NCI-H2029 treated with DMSO at 0.1 percent for 48 hours (cell line): ENCODE data around the gene SKAP1.
A peak's percentile ranks its signal among the peaks of the same experiment; 100 is the strongest.
"Not testable (repeated sequence)": the region's sequence is repeated elsewhere in the genome, so short reads cannot be mapped to it uniquely, and the experiment has no call there.

Experiments
- DNase-seq: peaks from one replicate; lab custom pipeline; 2025; lab: John Stamatoyannopoulos, UW

The SKAP1 gene

DNA sequence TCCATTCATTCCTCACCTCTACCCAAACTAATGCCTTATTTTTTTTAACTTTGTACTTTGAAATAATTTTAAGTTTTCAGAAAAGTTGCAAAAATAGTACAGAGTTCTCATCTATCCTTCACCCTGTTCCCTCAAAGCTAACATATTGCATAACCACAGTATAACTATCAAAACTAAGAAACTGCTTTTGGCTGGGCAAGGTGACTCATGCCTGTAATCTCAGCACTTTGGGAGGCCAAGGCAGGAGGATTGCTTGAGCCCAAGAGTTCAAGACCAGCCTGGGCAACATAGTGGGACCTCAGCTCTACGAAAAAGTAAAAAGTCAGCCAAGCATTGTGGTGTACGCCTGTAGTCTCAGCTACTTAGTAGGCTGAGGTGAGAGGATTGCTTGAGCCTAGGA is 147.7 kb downstream of the SKAP1 start:
- DNase-seq, result no peak

DNA sequence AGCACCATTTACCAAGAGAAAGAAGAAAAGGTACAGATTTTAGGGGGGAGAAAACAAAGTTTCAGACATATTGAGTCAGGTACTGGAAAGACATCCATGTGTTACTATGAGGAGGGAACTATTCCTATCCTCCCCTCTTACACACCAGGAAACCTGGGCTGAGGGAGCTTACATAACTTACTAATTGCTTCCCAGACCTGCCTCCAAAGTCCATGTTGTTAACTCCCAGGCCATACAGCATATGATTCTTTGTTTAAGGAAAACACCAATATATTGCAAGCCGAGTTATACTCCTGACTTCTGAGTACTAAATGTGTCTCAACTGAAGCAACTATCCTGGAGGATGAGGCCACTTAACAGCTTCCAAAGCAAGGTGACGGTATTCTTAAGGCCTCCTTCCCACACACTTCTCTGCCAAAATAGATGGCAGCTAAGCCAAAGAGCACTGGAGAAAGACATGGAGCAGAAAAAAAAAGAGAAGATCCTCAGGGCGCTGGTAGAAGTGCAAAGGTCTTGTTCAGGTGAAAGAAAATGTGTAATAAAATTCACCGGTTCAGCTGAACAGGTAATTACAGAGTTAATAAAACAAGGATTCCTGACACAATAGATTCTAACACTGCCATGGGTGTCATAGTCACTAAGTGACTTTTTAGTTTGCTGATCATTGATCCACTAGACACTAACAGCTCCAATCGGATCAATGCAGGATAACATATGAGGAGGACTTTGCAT is 151.1 kb downstream of the SKAP1 start:
- DNase-seq, result no peak

DNA sequence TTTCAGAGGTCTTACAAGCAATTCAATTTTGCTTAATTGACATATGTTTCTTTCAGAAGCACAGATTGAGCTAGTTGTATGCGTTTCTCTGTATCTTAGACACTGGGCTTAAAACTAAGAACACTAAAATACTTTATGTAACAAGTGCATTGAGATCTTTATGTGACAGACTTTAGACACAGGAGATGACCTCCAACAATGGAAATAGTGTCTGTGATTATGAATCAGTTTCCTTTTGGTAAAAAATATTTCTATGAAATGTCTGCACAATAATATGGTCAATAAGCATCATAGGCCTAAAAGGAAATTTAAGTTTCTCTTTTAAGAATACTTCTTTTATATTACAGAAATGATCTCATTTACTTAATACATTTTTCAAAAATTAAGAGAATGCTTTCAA is 153.2 kb downstream of the SKAP1 start:
- DNase-seq, result no peak

DNA sequence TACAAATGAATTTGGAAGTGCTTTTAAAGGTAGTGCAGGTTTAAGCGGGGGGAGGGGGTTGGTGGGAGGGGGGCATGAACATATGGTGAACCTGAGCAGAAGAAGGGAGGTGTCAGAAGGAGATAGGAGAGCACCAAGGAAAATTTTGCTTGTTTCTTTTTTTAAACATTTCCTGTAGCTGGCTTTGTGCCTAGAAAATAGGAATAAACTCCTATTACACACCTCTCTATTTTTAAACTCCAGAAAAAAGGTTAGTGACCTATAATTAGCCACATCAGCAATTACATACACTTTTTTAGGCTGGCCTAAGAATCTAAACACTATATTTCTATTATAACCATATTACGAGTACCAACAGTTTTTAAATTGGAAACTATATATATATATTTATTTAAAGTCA is 159.1 kb downstream of the SKAP1 start:
- DNase-seq, result no peak

DNA sequence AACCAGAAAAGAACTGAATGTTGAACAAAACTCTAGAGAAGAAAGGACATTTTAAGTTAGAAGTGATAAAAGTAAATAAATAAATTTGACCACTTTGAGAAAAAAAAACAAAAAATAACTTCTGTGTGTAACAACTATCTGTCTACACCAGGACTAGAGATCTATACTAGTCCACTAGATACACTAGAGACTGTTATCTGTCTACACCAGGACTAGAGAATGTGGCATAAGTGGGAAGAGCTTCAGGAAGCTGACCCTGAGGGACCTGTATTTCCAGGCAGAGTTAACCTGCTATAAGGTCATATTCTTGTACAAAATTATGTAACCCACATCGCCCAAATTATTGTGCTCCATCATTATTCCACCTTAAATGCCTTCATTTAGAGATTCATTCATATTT is 160.8 kb downstream of the SKAP1 start:
- no peak for DNase-seq

DNA sequence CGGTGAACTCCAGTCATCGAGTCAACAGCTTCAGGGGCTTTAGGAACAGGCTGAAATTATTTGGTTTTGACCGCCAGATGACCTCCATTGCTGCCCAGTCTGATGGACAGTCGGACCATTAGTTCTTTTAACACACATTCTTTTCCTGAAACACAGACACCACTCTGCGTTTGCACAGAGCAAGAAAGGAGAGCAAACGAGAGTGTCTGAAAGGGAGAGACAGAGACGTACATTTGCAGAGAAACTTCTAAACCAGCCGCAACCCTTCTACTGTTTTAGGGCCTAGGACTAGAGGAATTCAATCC is 166.3 kb downstream of the SKAP1 start:
- DNase-seq, result no peak

DNA sequence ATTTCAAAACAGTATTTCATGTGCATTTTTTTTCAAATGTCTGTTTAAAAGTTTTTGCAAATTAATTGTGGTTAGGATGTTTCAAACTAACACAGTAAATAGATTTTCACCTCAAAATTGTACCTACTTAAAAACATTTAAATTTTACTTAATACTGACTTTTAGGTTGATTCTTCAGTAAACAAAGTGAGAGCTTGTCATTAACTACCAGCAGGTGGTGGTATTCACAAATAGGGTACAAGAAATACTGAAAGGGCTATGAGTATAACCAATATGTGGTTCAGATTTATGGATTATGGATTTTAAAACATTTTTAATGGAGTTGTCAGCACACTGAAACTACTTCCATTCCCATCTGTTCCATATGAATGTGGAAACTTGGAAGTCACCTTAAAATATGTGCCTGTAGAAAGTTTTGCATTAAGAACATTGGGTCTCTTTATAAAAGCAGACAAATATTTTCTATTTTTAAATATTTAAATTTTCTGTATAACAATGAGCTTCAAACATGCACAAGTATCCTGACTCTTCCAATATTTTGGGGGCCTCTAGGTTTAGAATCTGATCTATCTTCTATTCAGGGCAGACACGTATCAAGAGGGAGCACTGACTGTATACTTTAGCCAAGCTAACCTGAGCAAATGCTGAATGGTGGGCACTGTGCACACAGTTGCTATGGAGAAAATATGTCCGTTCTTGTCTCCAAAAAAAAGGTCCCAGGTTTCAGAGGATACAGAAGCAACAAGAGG is 166.9 kb downstream of the SKAP1 start:
- DNase-seq, result no peak

DNA sequence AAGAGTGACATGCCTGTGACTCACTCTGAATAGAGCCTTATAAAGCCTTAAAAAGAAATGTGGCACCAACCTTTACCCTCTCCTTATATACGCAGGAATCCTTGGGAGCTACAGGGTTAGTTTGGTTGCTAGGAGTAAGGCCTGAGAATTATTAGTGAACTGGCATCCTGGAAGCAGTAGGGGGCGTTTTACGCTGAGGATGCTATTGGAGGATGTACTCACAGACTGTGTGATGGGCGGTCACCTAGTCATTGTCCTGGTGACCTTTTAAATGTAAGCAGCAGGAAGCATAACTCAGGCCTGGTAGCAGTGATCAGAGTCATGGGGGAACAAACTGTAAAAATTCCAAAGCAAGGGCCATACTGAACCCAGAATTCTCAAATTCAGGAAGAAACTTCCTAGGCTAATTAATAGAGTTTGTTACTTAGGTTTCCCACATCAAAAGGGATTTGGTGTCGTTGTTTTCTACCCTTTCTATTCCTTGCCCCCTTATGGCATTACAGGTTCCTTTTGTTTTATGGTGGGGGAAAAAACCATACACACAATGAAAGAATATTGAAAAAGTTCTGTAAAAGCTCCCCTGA is 168.6 kb downstream of the SKAP1 start:
- no peak for DNase-seq

DNA sequence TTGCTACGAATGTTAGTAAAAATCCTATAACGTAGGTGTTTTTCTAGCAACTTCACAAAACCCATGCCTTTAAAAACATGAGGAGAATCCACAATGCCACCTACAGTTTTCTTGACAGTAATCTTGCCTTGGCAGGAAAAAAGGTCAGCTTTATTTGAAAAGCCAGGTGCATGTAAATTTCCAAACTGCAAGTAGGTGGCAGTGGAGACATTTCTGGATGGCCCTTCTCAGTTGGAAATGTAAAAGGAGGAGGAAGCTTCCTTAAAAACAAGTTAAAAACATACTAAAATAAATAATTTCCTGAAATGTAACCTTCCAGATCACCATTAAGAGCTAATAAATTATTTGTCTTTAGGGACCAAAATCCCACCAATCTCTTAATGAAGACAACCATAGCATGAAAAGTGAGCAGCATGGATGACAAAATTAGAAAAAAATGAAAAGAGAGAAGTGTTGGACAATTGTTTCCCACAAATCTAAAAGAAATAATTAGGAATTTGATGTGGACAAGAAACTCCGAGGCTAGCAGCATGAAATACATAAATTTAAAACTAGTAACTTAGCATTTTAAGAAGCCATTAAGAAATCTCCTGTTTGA is 170.2 kb downstream of the SKAP1 start:
- DNase-seq, result peak; percentile 43

DNA sequence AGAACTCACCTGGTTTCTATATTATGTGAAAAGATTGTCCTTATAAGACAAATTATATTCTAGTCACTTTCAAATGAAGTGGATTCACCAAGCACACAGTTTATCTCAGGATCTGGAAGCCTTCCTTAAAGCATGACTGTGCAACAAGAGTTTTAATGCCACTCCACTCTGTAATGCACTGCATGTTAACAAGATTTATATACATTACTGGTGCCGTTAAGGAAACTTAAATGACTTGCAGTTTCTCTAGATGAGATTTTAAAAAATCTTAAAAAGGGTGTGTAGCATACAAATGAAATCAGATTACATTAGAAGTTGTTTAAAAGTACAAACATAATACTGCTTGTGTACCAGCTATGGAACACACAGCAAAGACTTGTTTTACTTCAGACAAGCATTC is 171.7 kb downstream of the SKAP1 start:
- no peak for DNase-seq

DNA sequence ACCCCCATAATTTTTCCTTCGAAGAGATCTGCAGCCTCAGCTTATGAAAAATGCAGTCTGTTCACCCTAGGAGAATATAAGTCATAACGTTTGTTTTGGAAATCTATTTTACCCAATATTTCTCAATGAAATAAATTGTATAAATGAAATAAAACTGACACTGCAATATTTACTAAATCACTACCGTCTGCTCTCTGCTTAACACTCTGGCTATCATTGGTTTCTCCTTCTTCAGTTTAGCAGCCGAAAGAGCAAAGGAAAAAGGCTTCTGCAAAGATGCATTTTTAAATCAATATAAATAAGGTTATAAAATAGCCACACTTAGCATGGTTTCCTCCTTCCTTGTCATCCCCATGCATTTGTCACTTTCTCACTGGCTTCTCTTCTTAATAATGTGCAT is 174.3 kb downstream of the SKAP1 start:
- no peak for DNase-seq

DNA sequence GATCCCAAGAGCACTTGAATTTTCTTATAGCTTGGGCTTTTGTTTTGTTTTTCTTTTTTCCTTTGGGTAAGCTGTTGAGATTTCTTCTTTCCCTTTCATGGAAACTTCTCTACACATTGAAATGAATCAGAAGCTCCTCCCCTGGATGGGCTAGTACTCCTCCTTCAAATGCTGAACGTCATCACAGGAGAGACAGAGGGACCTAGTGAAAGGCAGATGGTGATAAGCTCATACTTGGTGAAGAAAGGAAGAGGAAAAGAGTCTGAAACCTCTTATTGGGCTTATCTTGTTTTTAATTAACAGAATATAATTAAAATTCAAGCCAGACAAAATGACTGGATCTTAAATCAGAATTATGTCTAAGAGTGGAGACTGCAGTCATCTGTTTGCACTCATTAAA is 175.1 kb downstream of the SKAP1 start:
- DNase-seq, result no peak

DNA sequence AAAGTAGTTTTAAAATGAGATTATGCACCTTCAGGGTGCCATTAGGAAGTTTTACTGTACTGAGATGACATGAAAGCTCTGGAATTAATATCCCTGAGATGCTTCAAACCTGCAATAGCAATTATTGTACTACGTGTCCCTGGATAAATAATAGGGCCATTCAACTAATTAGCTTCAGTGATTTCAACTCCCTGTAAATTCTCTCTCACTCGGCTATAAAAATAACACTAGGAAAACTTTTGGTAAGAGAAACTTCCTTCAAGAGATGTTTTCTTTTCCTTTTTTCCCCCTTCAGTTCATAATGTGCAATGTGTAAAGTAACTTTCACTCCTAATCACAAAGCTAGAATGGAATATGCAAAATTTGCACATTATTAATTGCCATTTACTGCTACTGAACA is 176.0 kb downstream of the SKAP1 start:
- no peak for DNase-seq

DNA sequence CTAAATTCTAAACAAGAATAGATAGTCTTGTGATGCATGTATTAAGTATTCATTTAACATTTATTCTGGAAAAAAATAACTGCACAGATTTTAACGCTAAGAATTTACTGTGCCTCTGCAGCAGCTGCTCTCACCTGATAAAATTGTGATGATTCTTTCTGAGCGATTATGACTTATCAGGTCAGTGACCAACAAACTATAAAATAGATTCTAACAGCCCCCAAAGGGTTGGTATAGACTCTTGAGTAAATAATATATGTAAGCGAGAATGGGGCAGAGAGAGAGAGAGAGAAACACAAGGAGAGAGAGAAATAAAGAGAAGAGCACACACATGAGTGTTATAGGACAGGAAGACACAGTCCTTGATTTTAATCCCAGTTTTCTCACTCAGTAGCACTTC is 178.1 kb downstream of the SKAP1 start:
- DNase-seq, result no peak

DNA sequence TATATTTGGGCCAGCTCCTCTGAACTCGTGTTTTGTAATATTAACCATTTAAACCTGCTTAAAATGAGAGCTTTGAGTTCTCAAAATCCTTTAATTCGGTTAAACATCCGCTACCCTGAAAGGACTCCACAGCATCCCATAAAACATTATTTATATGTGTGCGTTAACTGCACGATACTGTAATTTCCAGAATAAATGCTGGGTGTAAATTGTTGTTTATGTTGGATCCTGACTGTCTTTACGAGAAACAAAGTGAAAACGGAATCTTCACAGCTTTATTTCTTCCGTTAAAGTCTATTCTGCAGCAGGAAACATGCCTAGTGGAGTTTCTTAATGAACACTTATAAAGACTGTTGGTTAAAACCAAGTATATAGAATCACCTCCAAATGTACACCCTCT is 179.1 kb downstream of the SKAP1 start:
- DNase-seq, result no peak

DNA sequence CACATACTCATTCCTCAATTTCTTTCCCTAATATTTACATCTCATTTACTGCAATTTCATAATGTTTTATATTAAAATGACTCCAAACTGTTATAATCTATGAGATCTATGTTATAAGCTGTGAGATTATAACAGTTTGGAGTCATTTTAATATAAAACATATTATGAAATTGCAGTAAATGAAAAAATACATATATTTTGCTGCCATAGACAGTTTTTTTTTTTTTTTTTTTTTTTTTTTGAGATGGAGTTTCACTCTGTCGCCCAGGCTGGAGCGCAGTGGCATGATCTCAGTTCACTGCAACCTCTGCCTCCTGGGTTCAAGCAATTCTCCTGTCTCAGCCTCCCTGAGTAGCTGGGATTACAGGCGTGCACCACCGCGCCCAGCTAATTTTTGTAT is 180.0 kb downstream of the SKAP1 start:
- DNase-seq, result not testable (repeated sequence)

DNA sequence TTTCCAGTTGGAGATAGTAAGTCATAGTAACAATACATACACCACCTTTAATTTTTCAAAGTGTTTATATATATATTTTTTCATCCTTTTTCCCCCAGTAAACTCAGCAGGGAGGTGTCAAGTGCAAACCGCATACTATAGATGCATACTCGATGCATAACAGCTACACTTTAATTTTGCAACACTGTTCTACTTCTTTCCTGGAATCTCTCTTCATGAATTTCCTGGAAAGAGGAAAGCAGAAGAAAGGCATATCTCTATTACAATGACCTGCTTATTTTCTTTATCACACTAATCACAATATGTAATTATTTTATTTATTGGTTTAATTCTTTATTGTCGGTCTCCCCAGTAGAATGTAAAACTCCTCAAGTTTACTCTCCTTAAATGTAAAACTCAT is 182.4 kb downstream of the SKAP1 start:
- DNase-seq, result no peak

DNA sequence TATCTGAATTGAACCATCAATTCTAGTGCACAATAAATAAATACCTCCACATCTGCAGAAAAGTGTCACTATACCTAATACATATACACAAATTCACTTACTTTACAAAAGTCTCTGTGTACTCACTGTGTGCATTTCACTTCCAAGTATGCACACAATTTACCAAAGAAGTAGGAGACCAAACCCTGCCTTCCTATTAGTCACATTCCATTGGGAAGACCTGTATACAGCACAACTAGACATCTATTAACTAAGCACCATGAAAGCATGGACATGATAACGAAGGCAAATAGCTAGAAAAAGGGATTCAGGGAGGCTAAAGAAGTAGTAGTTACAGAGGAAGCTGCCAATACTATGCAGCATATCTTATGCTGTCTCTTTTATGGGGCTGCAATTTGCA is 183.0 kb downstream of the SKAP1 start:
- no peak for DNase-seq

DNA sequence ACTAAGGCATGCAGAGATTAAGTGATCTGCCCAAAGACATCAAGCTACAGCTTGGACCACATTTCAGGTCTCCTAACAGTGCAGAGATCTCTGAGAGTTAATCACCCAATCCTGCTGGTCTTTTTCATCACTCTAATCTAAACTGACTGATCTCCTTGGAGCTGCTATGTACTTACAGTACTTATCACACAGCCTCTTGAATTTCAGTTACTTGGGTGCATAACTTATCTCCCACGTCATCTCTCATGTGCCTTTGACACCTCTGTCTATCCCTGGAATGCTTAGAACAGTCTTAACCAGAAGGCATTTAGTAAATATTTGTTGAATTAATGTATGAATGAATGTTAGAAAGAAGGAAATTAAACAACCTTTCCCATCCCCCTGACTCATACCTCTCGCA is 183.4 kb downstream of the SKAP1 start:
- DNase-seq, result no peak

DNA sequence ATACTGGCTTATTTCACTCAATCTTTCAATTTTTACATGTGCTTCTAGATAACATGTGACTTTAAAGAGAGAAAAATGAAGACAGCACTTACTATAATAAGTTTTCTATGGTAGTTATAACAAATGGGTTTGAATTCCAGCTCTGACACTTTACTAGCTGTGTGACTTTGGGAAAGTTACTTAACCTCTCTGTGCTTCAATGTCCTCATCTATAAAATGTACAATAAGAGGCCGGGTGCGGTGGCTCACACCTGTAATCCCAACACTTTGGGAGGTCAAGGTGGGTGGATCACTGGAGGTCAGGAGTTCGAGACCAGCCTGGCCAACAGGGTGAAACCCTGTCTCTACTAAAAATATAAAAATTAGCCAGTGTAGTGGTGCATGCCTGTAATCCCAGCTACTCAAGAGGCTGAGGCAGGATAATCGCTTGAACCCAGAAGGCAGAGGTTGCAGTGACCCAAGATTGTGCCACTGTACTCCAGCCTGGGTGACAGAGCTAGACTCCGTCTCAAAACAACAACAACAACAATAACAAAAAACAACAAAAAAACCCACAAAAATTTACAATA is 184.5 kb downstream of the SKAP1 start:
- not testable (repeated sequence) for DNase-seq

DNA sequence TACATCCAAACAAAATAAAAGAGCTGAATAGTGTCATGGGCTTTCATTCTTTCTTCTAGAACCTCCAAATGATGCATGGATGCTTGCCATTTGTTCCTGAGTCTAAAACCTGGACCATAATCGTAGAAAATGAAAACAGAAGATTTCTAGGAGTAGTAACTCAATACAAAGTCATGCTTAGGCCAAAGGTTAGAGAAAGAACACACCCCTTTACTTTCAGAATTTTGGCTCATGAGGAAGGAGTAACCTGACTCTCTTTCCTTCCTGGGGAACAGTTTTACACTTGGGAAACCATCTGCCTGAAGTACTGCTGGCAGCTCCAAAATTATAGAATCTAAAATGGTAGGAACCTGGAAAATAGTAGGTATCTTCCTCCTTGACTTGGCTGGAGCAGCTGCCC is 185.2 kb downstream of the SKAP1 start:
- no peak for DNase-seq

DNA sequence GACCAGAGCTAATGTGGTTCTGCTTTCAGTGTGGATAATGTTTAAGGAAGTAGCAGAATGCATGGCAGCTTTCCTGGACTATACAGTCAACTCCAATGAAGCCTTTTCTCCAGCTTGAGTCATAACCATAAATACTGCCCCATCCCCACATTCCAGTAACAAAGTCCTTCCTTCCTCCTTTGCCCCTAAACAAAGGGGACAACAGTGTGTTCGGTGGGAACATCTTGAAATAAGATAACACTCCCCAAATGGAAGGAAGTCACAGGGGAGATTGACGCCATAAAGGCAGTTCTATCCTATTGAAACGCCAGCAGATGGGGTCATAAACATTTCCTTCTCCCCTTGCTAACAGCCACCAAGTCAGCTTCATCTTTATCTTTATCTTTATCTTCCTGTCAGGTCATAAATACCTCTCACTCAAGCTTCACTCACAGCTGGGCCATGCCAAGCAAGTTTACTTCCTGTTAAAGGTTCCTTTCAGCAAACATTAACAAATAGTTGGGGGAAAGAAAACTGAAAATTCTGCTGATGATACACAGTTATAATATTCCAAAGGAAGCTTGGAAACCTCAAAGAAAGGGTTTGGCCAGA is 185.8 kb downstream of the SKAP1 start:
- DNase-seq, result no peak
